IPS-15b (cell line): ENCODE data around the gene PKNOX2.

Experiments
- H3K27me3 ChIP-seq: one replicate; pipeline ENCODE4 v1.6.1; 2013; ENCODE audit warnings: low read length; ENCODE audit not compliant: control insufficient read depth, insufficient read depth
- H3K36me3 ChIP-seq: one replicate; pipeline ENCODE4 v1.6.1; 2013; ENCODE audit warnings: low read length; ENCODE audit not compliant: control insufficient read depth, insufficient read depth
- H3K4me1 ChIP-seq: one replicate; pipeline ENCODE4 v1.6.1; 2013; ENCODE audit warnings: mild to moderate bottlenecking, low read length; ENCODE audit not compliant: control insufficient read depth, insufficient read depth
- H3K4me3 ChIP-seq: one replicate; pipeline ENCODE4 v1.5.1; 2013; ENCODE audit warnings: low read depth, low read length
- H3K9ac ChIP-seq: one replicate; pipeline ENCODE4 v1.6.1; 2013; ENCODE audit warnings: low read depth, mild to moderate bottlenecking, low read length
- H3K9me3 ChIP-seq: one replicate; pipeline ENCODE4 v1.6.1; 2013; ENCODE audit warnings: mild to moderate bottlenecking, low read length; ENCODE audit not compliant: control insufficient read depth, insufficient read depth

The PKNOX2 gene

GRCh38 chr11:125193841-125194240 is 29.3 kb downstream of the PKNOX2 start:
- H3K9me3 ChIP-seq = no peaks in the 10 kb centered on the region
- H3K4me1 ChIP-seq = no peaks in the 10 kb centered on the region
- no peaks in the 10 kb centered on the region for H3K36me3 ChIP-seq
- no peaks in the 10 kb centered on the region for H3K27me3 ChIP-seq
- H3K4me3 ChIP-seq = no peak overlapping the region
- no peak overlapping the region for H3K9ac ChIP-seq

DNA sequence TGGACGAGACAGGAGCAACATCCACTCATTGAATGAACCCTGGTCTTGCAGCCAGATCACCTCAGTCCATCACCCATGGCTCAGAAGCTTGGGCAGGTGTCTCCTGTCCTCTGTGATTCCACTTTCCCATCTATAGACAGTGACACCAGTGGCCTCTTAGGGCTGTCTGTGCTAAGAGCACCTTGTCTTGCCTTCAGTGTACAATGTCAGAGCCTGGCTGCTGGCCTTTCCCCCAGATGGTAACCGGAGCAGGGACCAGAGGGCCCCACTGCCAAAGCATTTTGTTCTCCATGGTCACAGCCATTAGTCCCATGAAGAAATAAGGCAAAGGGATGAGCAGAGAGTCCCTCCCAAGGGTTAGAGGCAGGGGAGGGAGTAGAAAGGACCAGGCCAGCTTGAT is 35.4 kb downstream of the PKNOX2 start:
- H3K4me3 ChIP-seq = no peak overlapping the region
- no peaks in the 10 kb centered on the region for H3K36me3 ChIP-seq
- peaks cover 7% of the 10 kb centered on the region for H3K27me3 ChIP-seq
- peaks cover 8% of the 10 kb centered on the region for H3K4me1 ChIP-seq
- no peak overlapping the region for H3K9ac ChIP-seq
- H3K9me3 ChIP-seq = no peaks in the 10 kb centered on the region

- Histone ChIP-seq H3K27me3 (peaks cover 8% of the 10 kb centered on the region), H3K36me3 (no peaks in the 10 kb centered on the region), H3K9me3 (no peaks in the 10 kb centered on the region), H3K4me3 (no peak overlapping the region), H3K9ac (no peak overlapping the region), H3K4me1 (peaks cover 8% of the 10 kb centered on the region)
These were observed 35.9 kb downstream of the PKNOX2 start for GRCh38 chr11:125200441-125200840.

- Histone ChIP-seq H3K36me3 (no peaks in the 10 kb centered on the region), H3K9me3 (no peaks in the 10 kb centered on the region), H3K9ac (no peak overlapping the region), H3K27me3 (peaks cover 14% of the 10 kb centered on the region), H3K4me1 (peaks cover 8% of the 10 kb centered on the region), H3K4me3 (no peak overlapping the region)
These were observed 37.1 kb downstream of the PKNOX2 start for GRCh38 chr11:125201525-125202141.

- Histone ChIP-seq H3K4me1 (peaks cover 8% of the 10 kb centered on the region), H3K9me3 (no peaks in the 10 kb centered on the region), H3K36me3 (no peaks in the 10 kb centered on the region), H3K9ac (no peak overlapping the region), H3K27me3 (peaks cover 19% of the 10 kb centered on the region), H3K4me3 (no peak overlapping the region)
These were observed 37.9 kb downstream of the PKNOX2 start for GRCh38 chr11:125202362-125202880.

- Histone ChIP-seq H3K4me3 (no peak overlapping the region), H3K9ac (no peak overlapping the region), H3K4me1 (peaks cover 8% of the 10 kb centered on the region), H3K27me3 (peaks cover 20% of the 10 kb centered on the region), H3K9me3 (no peaks in the 10 kb centered on the region), H3K36me3 (no peaks in the 10 kb centered on the region)
These were observed 38.4 kb downstream of the PKNOX2 start for GRCh38 chr11:125202977-125203376.

GRCh38 chr11:125207866-125208425 is 43.4 kb downstream of the PKNOX2 start:
- Histone ChIP-seq H3K27me3 (peaks cover 28% of the 10 kb centered on the region), H3K36me3 (no peaks in the 10 kb centered on the region), H3K9me3 (no peaks in the 10 kb centered on the region), H3K4me3 (no peak overlapping the region), H3K9ac (no peak overlapping the region), H3K4me1 (peaks cover 8% of the 10 kb centered on the region)

GRCh38 chr11:125210066-125210465 is 45.5 kb downstream of the PKNOX2 start:
- Histone ChIP-seq H3K9ac (no peak overlapping the region), H3K27me3 (peaks cover 19% of the 10 kb centered on the region), H3K36me3 (no peaks in the 10 kb centered on the region), H3K9me3 (no peaks in the 10 kb centered on the region), H3K4me3 (no peak overlapping the region), H3K4me1 (peaks cover 8% of the 10 kb centered on the region)

GRCh38 chr11:125211191-125211947 is 46.8 kb downstream of the PKNOX2 start:
- Histone ChIP-seq H3K9me3 (no peaks in the 10 kb centered on the region), H3K27me3 (peaks cover 16% of the 10 kb centered on the region), H3K4me1 (peaks cover 10% of the 10 kb centered on the region)

DNA sequence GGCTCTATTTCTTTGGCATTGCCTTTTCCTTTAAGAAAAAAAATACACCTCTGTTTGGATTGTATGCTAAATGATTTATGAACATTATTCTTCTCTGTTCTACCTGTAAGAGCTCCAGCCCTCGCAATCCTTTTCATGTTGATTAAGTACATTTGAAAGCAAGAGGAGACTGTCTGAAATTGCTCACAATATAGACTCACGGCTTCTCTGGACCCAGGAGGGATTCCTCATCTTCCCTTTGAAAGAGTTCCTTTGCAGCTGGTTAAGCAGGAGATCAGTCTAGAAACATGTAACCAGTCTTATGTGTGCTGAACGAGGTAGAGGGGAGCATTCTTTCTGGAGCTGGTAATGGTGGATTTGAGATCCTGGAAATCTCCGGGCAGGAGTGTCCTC is 47.4 kb downstream of the PKNOX2 start:
- Histone ChIP-seq H3K4me1 (peaks cover 10% of the 10 kb centered on the region), H3K9ac (no peak overlapping the region), H3K9me3 (no peaks in the 10 kb centered on the region), H3K27me3 (peaks cover 14% of the 10 kb centered on the region), H3K36me3 (no peaks in the 10 kb centered on the region), H3K4me3 (no peak overlapping the region)

More at GRCh38 chr11:125211191-125211947, 46.8 kb downstream of the PKNOX2 start:
- Histone ChIP-seq H3K4me3 (no peak overlapping the region), H3K9ac (no peak overlapping the region), H3K36me3 (no peaks in the 10 kb centered on the region)

- Histone ChIP-seq H3K36me3 (no peaks in the 10 kb centered on the region), H3K9me3 (no peaks in the 10 kb centered on the region), H3K27me3 (no peaks in the 10 kb centered on the region), H3K4me1 (peaks cover 10% of the 10 kb centered on the region), H3K9ac (no peak overlapping the region), H3K4me3 (no peak overlapping the region)
These were observed 50.3 kb downstream of the PKNOX2 start for GRCh38 chr11:125214601-125215565.
